Neural crest cell (in vitro differentiated cells): ENCODE measurements around the gene PLEKHA1. TPM values are rescaled to one million over a fixed set of nuclear protein-coding genes. Genes with fewer than 3 reads are reported as not detected.

Source experiments
- DNase-seq: peaks from one replicate; pipeline ENCODE4 v3.0.0; 2021; ENCODE audit warnings: low read depth, mixed read lengths, low spot score
- H3K27ac Mint-ChIP-seq: one replicate; pipeline ENCODE4 v1.8.0; 2021; ENCODE audit warnings: mild to moderate bottlenecking, mixed read lengths; ENCODE audit not compliant: unreplicated experiment
- H3K27me3 Mint-ChIP-seq: 2 replicates; pipeline ENCODE4 v1.8.0; 2021; ENCODE audit warnings: low read depth, mild to moderate bottlenecking, mixed read lengths
- H3K36me3 Mint-ChIP-seq: 2 replicates; pipeline ENCODE4 v1.8.0; 2021; ENCODE audit warnings: low read depth, mild to moderate bottlenecking, mixed read lengths
- H3K4me1 Mint-ChIP-seq: 2 replicates; pipeline ENCODE4 v1.8.0; 2021; ENCODE audit warnings: mixed read lengths
- H3K4me3 Mint-ChIP-seq: one replicate; pipeline ENCODE4 v1.8.0; 2021; ENCODE audit warnings: mild to moderate bottlenecking, mixed read lengths
- H3K9me3 Mint-ChIP-seq: 2 replicates; pipeline ENCODE4 v1.8.0; 2021; ENCODE audit warnings: mixed read lengths
- total RNA-seq: library from RNA; stranded (reverse); gene quantifications from 2 replicates; pipeline ENCODE4 v1.2.1, GENCODE V29; 2021
- TF ChIP-seq, protein P1 (sequence below): fragments of 200-600 bp; sonication (generic); conservative IDR thresholded peaks from 2 replicates; pipeline ENCODE4 v1.5.0; 2021; ENCODE audit warnings: antibody characterized with exemption, mild to moderate bottlenecking

The PLEKHA1 gene
- total RNA-seq, 1 donor from 2014 or later, result 20.6 TPM

DNA sequence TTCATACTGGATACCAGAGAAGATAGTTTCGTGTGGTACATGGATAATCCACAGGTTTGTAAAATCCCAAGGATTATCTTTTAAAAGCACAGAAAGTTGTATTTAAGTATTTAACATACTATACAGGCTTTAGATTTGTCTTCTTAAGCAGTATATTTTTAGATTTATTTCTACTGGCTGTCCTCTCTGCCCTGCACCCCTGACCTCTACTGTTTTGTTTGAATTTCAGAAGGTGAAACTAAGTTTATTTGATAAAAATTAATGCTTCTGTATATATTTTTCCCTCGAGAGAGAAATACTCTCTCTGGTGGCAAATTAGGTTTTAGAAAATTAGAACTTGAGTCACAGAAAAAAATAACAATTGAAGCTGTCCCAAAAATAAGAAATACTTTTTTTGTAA lies 18.8 kb downstream of the PLEKHA1 start:
- no peaks in the 10 kb centered on the region for H3K4me1 Mint-ChIP-seq

DNA sequence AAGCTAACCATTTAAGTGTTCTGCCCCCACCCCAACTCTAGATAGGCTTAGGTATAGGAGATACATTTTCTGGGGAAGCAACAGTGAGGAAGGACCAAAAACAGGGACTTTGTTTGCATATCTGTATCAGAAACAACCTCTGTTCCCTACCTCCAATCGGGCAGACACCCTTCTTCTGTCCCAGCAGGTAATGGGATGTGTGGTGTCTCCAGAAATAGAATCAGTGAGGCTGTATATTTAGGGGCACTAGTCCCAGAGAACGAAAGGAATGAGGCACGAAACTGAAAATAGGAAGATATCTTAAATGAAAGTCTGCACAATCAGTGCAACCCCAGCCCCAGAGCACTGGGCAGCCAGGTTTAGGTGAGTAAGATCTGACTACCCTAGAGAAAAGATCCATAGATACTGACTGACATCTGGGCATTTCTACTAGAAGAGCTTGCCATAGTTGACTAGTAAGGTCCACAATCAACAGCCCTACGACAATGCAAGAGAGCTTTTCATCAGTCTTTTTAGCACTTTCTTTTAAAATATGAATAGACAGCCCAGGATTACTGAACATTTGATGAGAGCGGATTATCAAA lies 28.1 kb downstream of the PLEKHA1 start:
- Mint-ChIP-seq H3K4me1 (no peaks in the 10 kb centered on the region), H3K36me3 (no peaks in the 10 kb centered on the region), H3K27me3 (no peaks in the 10 kb centered on the region), H3K9me3 (no peaks in the 10 kb centered on the region), H3K4me3 (no peak overlapping the region), H3K27ac (no peak overlapping the region)
- DNase-seq, result no peak
- TF ChIP-seq, protein P1, sequence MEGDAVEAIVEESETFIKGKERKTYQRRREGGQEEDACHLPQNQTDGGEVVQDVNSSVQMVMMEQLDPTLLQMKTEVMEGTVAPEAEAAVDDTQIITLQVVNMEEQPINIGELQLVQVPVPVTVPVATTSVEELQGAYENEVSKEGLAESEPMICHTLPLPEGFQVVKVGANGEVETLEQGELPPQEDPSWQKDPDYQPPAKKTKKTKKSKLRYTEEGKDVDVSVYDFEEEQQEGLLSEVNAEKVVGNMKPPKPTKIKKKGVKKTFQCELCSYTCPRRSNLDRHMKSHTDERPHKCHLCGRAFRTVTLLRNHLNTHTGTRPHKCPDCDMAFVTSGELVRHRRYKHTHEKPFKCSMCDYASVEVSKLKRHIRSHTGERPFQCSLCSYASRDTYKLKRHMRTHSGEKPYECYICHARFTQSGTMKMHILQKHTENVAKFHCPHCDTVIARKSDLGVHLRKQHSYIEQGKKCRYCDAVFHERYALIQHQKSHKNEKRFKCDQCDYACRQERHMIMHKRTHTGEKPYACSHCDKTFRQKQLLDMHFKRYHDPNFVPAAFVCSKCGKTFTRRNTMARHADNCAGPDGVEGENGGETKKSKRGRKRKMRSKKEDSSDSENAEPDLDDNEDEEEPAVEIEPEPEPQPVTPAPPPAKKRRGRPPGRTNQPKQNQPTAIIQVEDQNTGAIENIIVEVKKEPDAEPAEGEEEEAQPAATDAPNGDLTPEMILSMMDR, result no peak

More for the DNA sequence above, 18.8 kb downstream of the PLEKHA1 start:
- H3K27ac Mint-ChIP-seq, result no peak overlapping the region
- H3K27me3 Mint-ChIP-seq, result no peaks in the 10 kb centered on the region
- no peak for DNase-seq
- no peak overlapping the region for H3K4me3 Mint-ChIP-seq
- no peaks in the 10 kb centered on the region for H3K9me3 Mint-ChIP-seq
- H3K36me3 Mint-ChIP-seq, result peaks cover 3% of the 10 kb centered on the region
- TF ChIP-seq, protein P1, result no peak

DNA sequence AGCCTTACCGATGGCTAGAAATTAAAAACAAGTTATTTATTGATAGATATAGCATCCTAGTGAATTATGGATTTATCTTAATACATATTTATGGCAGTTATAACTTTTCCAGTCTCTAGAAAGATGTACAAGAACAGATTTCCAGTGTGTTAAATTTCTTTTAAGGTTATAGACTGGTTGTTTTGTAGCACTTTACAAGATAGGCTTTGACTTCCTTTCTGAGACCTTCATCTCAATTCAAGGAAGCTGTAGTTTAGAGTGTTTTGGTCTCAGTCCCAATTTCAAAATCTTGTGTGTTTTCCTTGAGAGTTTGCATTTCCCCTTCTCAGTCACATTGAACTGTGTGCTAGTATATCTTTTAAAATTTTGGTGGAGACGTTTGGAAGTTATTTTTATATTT lies 30.1 kb downstream of the PLEKHA1 start:
- TF ChIP-seq, protein P1, result no peak
- Mint-ChIP-seq H3K9me3 (no peaks in the 10 kb centered on the region), H3K27ac (no peak overlapping the region), H3K27me3 (no peaks in the 10 kb centered on the region), H3K4me3 (no peak overlapping the region), H3K36me3 (no peaks in the 10 kb centered on the region), H3K4me1 (no peaks in the 10 kb centered on the region)
- DNase-seq, result no peak

DNA sequence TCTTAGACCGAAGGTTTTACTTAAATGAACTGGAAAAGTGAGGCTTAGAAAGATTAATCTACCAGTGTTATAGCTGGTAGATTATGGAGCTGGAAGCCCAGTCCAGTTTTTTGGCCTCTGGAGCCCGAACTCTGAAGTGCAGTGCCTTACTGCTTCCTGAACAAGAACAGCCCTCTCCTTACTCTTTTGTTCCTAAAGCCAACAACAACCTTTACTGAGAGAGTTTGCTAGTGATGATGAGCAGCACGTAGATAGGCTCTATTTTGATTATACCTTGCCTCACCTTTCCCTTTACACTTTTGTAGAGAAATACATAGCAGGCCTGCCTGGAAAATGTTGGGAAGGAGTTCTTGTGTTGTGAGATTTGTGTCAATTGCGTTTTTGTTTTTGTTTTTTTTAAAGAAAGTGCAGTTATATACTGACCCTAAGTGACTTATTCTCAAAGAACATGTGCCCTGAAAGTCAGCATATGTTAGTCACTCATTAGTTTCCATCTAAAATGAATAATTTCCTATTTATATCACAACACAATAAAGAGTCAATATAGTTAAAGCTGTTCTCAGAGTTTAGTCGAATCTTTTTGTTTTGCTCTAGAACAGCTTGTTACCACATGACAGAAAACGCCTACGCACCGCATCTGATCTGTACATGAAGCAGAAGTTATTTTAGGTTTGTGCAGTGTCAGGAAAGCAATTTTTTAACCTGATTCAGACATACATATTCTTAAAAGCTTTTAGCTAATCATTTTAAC lies 33.0 kb downstream of the PLEKHA1 start:
- H3K36me3 Mint-ChIP-seq, result peaks cover 7% of the 10 kb centered on the region
- no peak for DNase-seq
- no peaks in the 10 kb centered on the region for H3K9me3 Mint-ChIP-seq
- TF ChIP-seq, protein P1, result no peak
- H3K27ac Mint-ChIP-seq, result no peak overlapping the region
- H3K4me1 Mint-ChIP-seq, result no peaks in the 10 kb centered on the region
- no peak overlapping the region for H3K4me3 Mint-ChIP-seq
- H3K27me3 Mint-ChIP-seq, result no peaks in the 10 kb centered on the region

DNA sequence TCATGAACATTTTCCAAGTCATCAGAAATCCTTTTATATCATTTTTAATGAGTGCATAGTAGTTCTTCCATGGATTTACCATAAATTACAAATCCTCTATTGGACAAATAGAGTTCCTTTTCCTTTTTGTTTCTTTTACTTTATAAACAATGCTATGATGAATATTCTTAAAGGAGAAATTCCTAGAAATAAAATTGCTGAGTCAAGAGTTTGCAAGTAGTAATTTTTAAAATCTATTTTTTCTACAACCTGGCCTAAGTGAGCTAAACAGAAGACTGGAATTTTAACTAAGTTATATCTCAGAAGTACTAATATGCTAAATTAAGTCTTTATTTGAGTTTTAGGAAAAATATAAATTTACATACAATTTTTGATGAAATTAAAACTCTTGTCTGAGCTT lies 38.8 kb downstream of the PLEKHA1 start:
- TF ChIP-seq, protein P1, result no peak
- H3K27ac Mint-ChIP-seq, result no peak overlapping the region
- H3K9me3 Mint-ChIP-seq, result no peaks in the 10 kb centered on the region
- DNase-seq, result no peak
- H3K4me1 Mint-ChIP-seq, result no peaks in the 10 kb centered on the region
- no peak overlapping the region for H3K4me3 Mint-ChIP-seq
- H3K36me3 Mint-ChIP-seq, result peaks cover 11% of the 10 kb centered on the region
- H3K27me3 Mint-ChIP-seq, result no peaks in the 10 kb centered on the region
